GM18907 (cell line): ENCODE data around the gene SYCE1.
"Not testable (repeated sequence)": the region's sequence is repeated elsewhere in the genome, so short reads cannot be mapped to it uniquely, and the experiment has no call there.

ENCODE experiments used
- ATAC-seq: cut with Tn5 transposase; IDR thresholded peaks from one replicate; pipeline ENCODE4 v1.9.1; 2021; ENCODE audit warnings: mild to moderate bottlenecking, moderate library complexity; ENCODE audit not compliant: unreplicated experiment

Gene SYCE1

DNA sequence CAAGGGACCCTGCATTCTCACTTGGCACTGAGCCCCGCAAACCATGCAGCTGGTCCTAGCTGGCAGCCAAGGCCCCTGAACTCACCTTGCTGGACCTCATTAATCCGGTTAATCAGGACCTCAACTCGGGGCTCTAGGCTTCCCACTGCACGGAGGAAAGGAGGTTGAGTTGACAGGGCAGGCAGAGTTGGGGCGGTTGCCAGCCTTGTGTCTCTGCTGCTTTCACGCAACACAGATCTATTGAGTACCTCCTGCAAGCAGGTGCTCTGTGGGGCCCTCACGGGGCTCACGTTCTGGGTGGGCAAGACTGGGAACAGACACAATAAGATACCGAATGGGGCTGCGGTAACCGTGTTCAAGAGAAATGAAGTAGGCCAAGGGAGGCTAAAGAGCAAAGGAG, 6.2 kb downstream of the SYCE1 start:
- ATAC-seq, result no peak

DNA sequence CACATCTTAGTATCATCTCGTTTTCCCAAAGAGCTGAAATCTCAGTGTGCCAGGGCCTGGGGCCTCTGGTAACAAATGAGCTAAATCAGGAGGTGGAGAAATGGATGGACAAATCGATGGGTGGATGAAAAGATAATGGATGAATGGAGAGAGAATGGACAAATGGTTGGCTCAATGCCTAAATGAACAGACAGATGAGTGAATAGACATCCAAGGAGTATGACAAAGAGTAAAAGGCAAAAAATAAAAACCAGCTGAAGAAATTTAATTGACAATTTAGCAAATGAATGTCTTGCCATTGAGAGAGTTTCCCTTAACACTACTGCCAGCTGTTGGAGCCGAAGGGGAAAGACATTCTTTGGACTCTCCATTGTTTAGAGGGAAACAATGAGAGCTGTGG, 8.0 kb downstream of the SYCE1 start:
- ATAC-seq, result no peak

- ATAC-seq, result no peak
Measured at GRCh38 chr10:133555521-133555920, 9.9 kb downstream of the SYCE1 start.

- ATAC-seq, result no peak
Measured at GRCh38 chr10:133554600-133554999, 10.8 kb downstream of the SYCE1 start.

DNA sequence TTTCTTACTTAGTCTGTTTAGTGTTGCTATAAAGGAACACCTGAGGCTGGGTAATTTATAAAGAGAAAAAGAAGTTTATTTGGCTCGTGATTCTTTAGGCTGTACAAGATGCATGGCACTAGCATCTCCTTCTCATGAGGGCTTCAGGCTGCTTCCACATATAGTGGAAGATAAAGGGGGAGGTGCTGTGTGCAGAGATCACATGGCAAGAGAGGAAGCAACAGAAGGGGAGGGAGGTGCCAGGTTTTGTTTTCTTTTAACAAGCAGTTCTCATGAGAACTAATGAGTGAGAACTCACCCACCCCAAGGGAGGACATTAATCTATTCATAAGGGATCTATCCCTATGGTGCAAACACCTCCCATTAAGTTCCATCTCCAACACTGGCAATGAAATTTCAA, 20.9 kb downstream of the SYCE1 start:
- no peak for ATAC-seq

- ATAC-seq, result not testable (repeated sequence)
Measured at GRCh38 chr10:133541441-133541975, 23.9 kb downstream of the SYCE1 start.

- ATAC-seq, result no peak
Measured at GRCh38 chr10:133537546-133538545, 27.5 kb downstream of the SYCE1 start.

GRCh38 chr10:133536198-133536597, 29.2 kb downstream of the SYCE1 start:
- ATAC-seq, result no peak

DNA sequence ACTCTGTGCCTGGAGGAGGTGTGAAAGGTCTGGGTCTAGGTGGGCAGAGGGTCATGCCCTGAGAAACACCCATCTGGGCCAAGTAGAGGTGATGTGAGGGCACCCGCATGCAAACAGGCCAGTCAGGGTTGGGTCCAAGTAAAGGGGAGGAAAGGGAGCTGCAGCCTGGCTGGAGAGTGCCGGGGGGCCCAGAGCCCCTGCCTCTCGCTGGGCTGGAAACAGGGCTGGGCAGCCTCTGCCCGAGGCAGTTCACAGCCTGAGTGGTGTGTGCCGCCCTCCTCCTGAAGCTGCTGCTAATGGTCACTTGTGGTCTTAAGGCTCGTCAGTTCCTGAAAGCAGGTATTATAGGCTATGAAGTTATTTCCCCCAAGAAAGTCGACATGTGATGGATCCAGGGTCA, 31.0 kb downstream of the SYCE1 start:
- ATAC-seq, result no peak

DNA sequence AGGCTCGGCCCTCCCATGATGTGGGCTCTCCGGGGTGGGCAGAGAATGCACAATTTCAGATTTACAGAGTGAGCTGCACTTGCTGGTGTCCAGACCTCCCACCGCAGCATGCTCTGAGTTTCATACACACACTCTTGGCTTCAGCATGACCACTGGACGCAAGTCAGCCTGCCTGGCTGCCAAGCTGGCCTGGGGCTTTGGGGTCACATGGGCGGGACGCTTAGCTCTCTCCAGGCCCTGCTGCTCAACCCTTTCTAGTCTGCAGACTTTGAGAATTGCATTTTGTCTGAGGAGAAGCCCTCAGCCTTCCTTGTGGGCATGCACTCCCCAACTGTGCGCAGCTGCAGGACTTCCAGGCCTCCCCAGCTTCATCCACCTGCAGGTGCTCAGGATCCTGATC, 32.5 kb downstream of the SYCE1 start:
- ATAC-seq, result no peak

DNA sequence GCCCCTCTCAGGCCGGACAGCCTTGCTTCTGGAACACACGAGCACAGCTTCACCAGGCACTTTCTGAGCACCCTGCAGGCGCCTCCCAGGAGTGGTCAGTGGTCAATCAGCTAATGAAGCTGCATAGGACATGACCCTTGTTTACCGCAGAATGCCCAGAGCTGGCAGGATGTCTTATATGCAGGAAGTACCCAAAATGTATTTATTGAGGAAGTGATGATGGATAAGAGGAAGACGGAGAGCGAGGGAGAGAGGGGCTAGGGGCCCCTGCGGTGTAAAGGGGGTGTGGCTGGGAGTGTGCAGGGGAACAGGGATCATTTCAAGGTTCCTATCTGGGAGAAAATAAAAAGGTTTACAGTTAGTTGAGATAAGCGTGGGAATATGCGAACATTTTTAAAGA, 34.9 kb downstream of the SYCE1 start:
- ATAC-seq, result no peak

DNA sequence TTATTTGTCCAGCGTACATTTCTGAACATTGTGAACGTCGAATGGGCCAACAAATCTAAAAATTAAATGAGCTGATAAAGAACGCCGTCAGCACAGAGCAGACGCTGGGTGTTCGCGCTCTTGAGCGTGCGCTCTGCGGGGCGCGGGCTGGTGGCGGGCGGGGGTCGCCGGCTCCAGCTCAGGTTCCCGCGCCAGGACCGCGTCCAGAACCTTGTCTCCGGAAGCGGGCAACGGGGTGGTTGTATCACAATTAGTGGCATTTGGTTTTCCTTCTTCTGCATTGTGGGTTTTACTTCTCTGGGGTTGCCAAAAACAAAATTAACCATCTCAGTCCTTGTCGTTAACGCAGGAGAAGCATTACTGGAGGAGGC, 35.8 kb downstream of the SYCE1 start:
- ATAC-seq, result no peak

DNA sequence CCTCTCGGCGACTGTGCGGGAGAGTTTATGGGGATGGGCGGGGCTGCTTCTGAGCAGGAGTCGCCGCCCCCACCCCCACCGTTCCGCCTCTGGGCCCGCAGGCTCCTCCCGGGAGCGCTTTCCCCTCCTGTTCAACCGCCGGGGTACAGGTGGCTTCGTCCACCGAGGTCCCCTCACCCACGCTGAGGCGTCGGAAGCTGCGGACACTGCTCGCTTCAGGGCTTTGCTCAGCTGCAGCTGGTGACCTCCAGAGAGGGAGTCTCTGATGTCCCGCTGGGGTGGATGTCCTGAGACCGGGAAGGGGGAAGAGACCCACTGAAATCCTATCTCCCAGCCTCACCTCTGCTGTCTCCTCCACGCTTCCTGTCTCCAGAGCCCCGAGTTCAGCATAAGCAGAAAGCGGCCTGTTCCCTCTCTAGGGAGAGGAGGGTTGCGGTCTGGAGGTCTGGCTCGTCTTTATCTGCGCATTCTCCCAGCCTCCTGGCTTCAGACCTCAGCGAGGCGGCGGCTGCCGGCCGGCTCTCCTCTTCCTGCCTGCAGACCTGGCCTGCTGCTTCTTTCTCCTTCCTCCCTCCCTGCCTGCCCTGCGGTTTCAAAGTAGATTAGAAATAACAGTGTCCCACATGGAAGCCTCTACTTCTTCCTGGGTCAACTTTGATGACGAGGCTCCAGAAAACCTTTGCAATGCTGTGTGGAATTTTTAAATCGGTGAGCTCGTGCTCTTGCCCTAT, 36.4 kb downstream of the SYCE1 start:
- no peak for ATAC-seq

DNA sequence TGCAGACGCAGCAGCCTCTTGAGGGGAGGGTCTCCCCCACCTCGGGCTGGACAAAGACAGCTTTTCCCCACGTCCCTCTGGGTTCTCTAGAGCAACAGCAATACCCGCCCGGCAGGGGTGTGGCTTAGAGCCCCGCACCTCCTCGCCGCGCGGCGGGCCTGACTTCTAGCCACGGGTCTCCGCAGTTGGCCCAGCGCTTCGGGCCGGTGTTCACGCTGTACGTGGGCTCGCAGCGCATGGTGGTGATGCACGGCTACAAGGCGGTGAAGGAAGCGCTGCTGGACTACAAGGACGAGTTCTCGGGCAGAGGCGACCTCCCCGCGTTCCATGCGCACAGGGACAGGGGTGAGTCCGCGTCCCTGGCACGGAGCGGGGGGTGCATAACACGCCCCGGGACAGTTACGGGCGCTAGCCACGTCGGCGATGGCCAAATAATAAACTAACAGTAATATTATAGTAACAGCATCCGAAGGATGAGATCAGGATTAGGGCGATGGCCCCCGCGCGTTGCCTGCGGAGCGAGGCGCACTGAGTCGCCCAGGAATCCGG, 37.0 kb downstream of the SYCE1 start:
- no peak for ATAC-seq

DNA sequence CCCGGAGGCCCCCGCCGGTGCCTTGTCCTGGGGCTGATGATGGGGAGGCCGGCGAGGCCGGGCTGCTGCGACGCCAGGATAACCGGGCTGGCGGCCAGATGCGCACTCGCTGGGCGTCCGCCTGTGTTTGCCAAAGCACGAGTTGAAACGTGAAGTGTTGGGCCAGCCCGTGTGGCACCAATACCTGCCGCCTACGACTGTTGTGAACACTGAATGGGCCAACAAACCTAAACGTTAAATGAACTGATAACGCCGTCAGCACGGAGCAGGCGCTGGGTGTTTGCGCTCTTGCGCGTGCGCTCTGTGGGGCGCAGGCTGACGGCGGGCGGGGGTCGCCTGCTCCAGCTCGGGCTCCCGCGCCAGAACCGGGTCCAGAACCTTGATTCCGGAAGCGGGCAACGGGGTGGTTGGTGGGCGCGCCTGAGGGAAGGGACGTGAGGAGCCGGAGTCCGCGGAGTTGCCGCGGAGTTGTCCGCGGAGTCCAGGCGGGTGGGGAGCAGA, 37.6 kb downstream of the SYCE1 start:
- ATAC-seq, result no peak

- ATAC-seq, result no peak
Measured at GRCh38 chr10:133526957-133527588, 38.3 kb downstream of the SYCE1 start, which contains the start of gene CYP2E1. CYP2E1 (plus strand) TSS chr10:133527363; CDS start chr10:133527396, 33 bp downstream.

DNA sequence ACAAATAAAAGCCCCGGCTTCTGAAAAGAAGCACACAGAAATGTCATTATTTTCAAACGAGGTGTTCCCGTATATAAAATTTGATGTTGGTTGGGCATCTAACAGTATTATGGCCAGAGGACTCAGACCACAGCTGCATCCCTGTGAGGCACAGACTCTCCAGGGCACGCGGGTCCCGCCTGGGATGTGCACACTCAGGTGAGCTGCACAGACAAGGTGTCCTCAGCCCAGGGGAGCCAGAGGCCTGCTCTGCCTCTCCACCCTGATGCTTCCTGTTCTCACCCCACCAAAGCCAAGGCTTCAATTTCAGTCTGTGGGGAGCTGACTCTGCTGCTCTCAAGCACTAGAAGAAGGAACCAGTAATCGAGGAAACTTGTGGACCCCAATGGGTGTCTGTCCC, 39.9 kb downstream of the SYCE1 start:
- no peak for ATAC-seq

GRCh38 chr10:133523631-133524203, 41.7 kb downstream of the SYCE1 start:
- no peak for ATAC-seq

GRCh38 chr10:133520193-133520738, 45.1 kb downstream of the SYCE1 start:
- peak; percentile 81 for ATAC-seq

- not testable (repeated sequence) for ATAC-seq
Measured at GRCh38 chr10:133518517-133518916, 46.9 kb downstream of the SYCE1 start.
